K562 (cell line): ENCODE measurements around the gene EPO. TPM values are rescaled to one million over a fixed set of nuclear protein-coding genes. Genes with fewer than 3 reads are reported as not detected.

Source experiments
- ARID4B ChIP-seq: sonication (generic); formaldehyde crosslinking; IDR thresholded peaks from 2 replicates; pipeline ENCODE4 v1.8.0; 2022; ENCODE audit warnings: mild to moderate bottlenecking, missing genetic modification reagents
- C11orf30 ChIP-seq: fragments of 450-650 bp; IDR thresholded peaks from 2 replicates; pipeline ENCODE4 v1.6.1; 2016; ENCODE audit warnings: low read depth, mild to moderate bottlenecking
- CXXC5 ChIP-seq: fragments of 250-450 bp; sonication (Bioruptor Pico); IDR thresholded peaks from 2 replicates; pipeline ENCODE4 v1.8.0; 2022; ENCODE audit warnings: inconsistent platforms, mild to moderate bottlenecking, moderate library complexity
- ELF4 ChIP-seq: fragments of 450-650 bp; formaldehyde crosslinking; IDR thresholded peaks from 2 replicates; pipeline ENCODE4 v1.4.0; 2022; ENCODE audit warnings: missing genetic modification characterization
- GABPA ChIP-seq: fragments of 200-800 bp; sonication (Bioruptor generic); conservative IDR thresholded peaks from 2 replicates; pipeline ENCODE4 v1.6.1; 2016; ENCODE audit warnings: low read depth, missing genetic modification characterization, missing compliant biosample characterization
- MNT ChIP-seq, 2 experiments: fragments of 450-650 bp; conservative IDR thresholded peaks; 2 replicates each; pipeline ENCODE4 v1.6.1; 2017; ENCODE audit warnings: mild to moderate bottlenecking in 2 of 2, moderate library complexity in 2 of 2
- NR3C1 ChIP-seq: sonication (generic); formaldehyde crosslinking; IDR thresholded peaks from 2 replicates; pipeline ENCODE4 v1.8.1; 2022; ENCODE audit warnings: missing genetic modification reagents
- NRF1 ChIP-seq, 2 experiments: fragments of 450-650 bp; IDR thresholded peaks in 1 of 2; conservative IDR thresholded peaks in 1 of 2; 2 replicates each; pipeline ENCODE4 v1.6.1; 2014; ENCODE audit warnings: mild to moderate bottlenecking in 2 of 2
- PTBP1 ChIP-seq: fragments of 200-400 bp; formaldehyde crosslinking; IDR thresholded peaks from 2 replicates; pipeline ENCODE4 v1.6.1; 2017; ENCODE audit warnings: low read depth, low read length
- RBBP5 ChIP-seq: fragments of 200-600 bp; sonication (generic); IDR thresholded peaks from 2 replicates; pipeline ENCODE4 v1.6.1; 2012; ENCODE audit warnings: borderline replicate concordance, mild to moderate bottlenecking, low read length, control low read depth, inconsistent platforms; ENCODE audit not compliant: insufficient read depth, poor library complexity, severe bottlenecking
- SMAD3 ChIP-seq: fragments of 450-650 bp; formaldehyde crosslinking; conservative IDR thresholded peaks from 2 replicates; pipeline ENCODE4 v1.4.0; 2020; ENCODE audit warnings: mild to moderate bottlenecking
- SRSF9 ChIP-seq: fragments of 200-400 bp; formaldehyde crosslinking; IDR thresholded peaks from 2 replicates; pipeline ENCODE4 v1.6.1; 2017; ENCODE audit warnings: low read depth, low read length, borderline replicate concordance
- ZBTB34 ChIP-seq: fragments of 250-450 bp; sonication (Bioruptor Pico); IDR thresholded peaks from 2 replicates; pipeline ENCODE4 v1.8.0; 2021; ENCODE audit warnings: mild to moderate bottlenecking, moderate library complexity
- ZMIZ1 ChIP-seq, 2 experiments: fragments of 150-350 bp in 1 of 2; IDR thresholded peaks; 2 replicates each; pipeline ENCODE4 v1.6.1; 2012 to 2016; ENCODE audit warnings: low read depth in 2 of 2, low read length in 2 of 2, mild to moderate bottlenecking in 1 of 2, moderate library complexity in 1 of 2
- ZNF347 ChIP-seq: fragments of 450-650 bp; formaldehyde crosslinking; IDR thresholded peaks from 2 replicates; pipeline ENCODE4 v1.4.0; 2020; ENCODE audit warnings: low read depth, mild to moderate bottlenecking, moderate library complexity
- polyA plus RNA-seq, 8 experiments: library from polyadenylated mRNA; depleted of rRNA in 4 of 8; stranded (reverse) in 5 of 8; unstranded in 3 of 8; fragments of >200 nt; fragmentation: Nextera tagmentation in 2 of 8; fragmentation: Illumina TruSeq in 1 of 8; extraction: Ambion mirVana in 2 of 8; extraction: Trizol in 1 of 8; gene quantifications; 2 replicates each; pipeline versions ENCODE4 v1.2.1 to v1.2.3, GENCODE V29; 2011 to 2014; ENCODE audit warnings: inconsistent platforms in 1 of 8, missing spikeins in 1 of 8
- total RNA-seq, 7 experiments: library from RNA; depleted of rRNA in 6 of 7; stranded (reverse); fragments of >200 nt in 6 of 7; fragmentation: Illumina TruSeq in 2 of 7; extraction: Trizol in 2 of 7; gene quantifications; 2 replicates each; pipeline versions ENCODE4 v1.2.1 to v1.2.3, GENCODE V29; 2011 to 2021; ENCODE audit warnings: low replicate concordance in 1 of 7

The EPO gene
- total and polyA plus RNA-seq, 9 of the 15 experiments (the other 6 are each of a cell fraction or from before 2014, with no cell fraction given): 0.06 to 0.41 (median 0.07) TPM; not detected in 6

- 0 out of 2 replicates have a peak, but pooled peaks have one; percentile 1 for TF ChIP-seq ARID4B (CRISPR knock-in tag)
- no peak for TF ChIP-seq SRSF9
- no peak for TF ChIP-seq C11orf30
- no peak for TF ChIP-seq NR3C1 (CRISPR knock-in tag)
- peak in 1 of 2 experiments; percentile 46; a peak in 3 of 4 replicates for TF ChIP-seq NRF1 (conservative IDR thresholded peaks at IDR 0.05 in 1 of 2, IDR thresholded peaks at IDR 0.05 in 1 of 2)
- peak; percentile 51 for TF ChIP-seq RBBP5
- TF ChIP-seq PTBP1: no peak
- TF ChIP-seq ZMIZ1 (IDR thresholded peaks at IDR 0.05; ENCODE audit: low read depth in 2 of 2, low read length in 2 of 2): no peak
- peak; percentile 15 to 60; a peak in 2 of 4 replicates for TF ChIP-seq MNT (conservative IDR thresholded peaks at IDR 0.05)
- TF ChIP-seq ZBTB34 (CRISPR knock-in tag): no peak
- no peak for TF ChIP-seq ZNF347 (CRISPR knock-in tag)
- no peak for TF ChIP-seq SMAD3 (CRISPR knock-in tag)
- TF ChIP-seq CXXC5 (CRISPR knock-in tag): peak; percentile 31
- no peak for TF ChIP-seq ELF4 (CRISPR knock-in tag)
- peak; percentile 83 for TF ChIP-seq GABPA
Measured at GRCh38 chr7:100675581-100676350, 44.5 kb upstream of the EPO start (continued).
